Glutamatergic neuron (in vitro differentiated cells): ENCODE measurements around the gene CLCN1. TPM values are rescaled to one million over a fixed set of nuclear protein-coding genes. Genes with fewer than 3 reads are reported as not detected.

Experiments used
- DNase-seq: peaks from one replicate; pipeline ENCODE4 v3.0.0; 2022
- H3K27ac Mint-ChIP-seq: one replicate; pipeline ENCODE4 v1.8.0; 2020; ENCODE audit warnings: mild to moderate bottlenecking, mixed read lengths, inconsistent platforms; ENCODE audit not compliant: unreplicated experiment
- H3K27me3 Mint-ChIP-seq: one replicate; pipeline ENCODE4 v1.8.0; 2020; ENCODE audit warnings: mild to moderate bottlenecking, moderate library complexity, mixed read lengths, inconsistent platforms; ENCODE audit not compliant: unreplicated experiment
- H3K36me3 Mint-ChIP-seq: one replicate; pipeline ENCODE4 v1.8.0; 2020; ENCODE audit warnings: mild to moderate bottlenecking, mixed read lengths, inconsistent platforms; ENCODE audit not compliant: unreplicated experiment
- H3K4me1 Mint-ChIP-seq: one replicate; pipeline ENCODE4 v1.8.0; 2020; ENCODE audit warnings: mild to moderate bottlenecking, low read depth, mixed read lengths, inconsistent platforms; ENCODE audit not compliant: unreplicated experiment
- H3K4me3 Mint-ChIP-seq: one replicate; pipeline ENCODE4 v1.8.0; 2020; ENCODE audit warnings: mild to moderate bottlenecking, mixed read lengths, inconsistent platforms; ENCODE audit not compliant: unreplicated experiment
- H3K9me3 Mint-ChIP-seq: one replicate; pipeline ENCODE4 v1.8.0; 2020; ENCODE audit warnings: mild to moderate bottlenecking, moderate library complexity, mixed read lengths, inconsistent platforms; ENCODE audit not compliant: unreplicated experiment
- CTCF ChIP-seq: fragments of 200-600 bp; sonication (generic); IDR thresholded peaks from one replicate; pipeline ENCODE4 v1.5.0; 2021; ENCODE audit not compliant: partially characterized antibody, unreplicated experiment
- total RNA-seq: library from RNA; stranded (reverse); fragmentation: NEBNext Ultra II Directional; extraction: Animal tissue kit (Norgen Biotek cat#: 25700); gene quantifications from one replicate; pipeline ENCODE4 v1.2.1, GENCODE V29; 2021; ENCODE audit not compliant: unreplicated experiment

Gene CLCN1
- total RNA-seq, 1 donor from 2014 or later: 0.56 TPM

- no peaks in the 10 kb centered on the region for H3K4me1 Mint-ChIP-seq
- peaks cover 5% of the 10 kb centered on the region for H3K36me3 Mint-ChIP-seq
- H3K4me3 Mint-ChIP-seq: no peak overlapping the region
- peak; percentile 70 for TF ChIP-seq CTCF
- peak; percentile 84 for DNase-seq
- H3K27ac Mint-ChIP-seq: no peak overlapping the region
- peaks cover 6% of the 10 kb centered on the region for H3K9me3 Mint-ChIP-seq
- H3K27me3 Mint-ChIP-seq: no peaks in the 10 kb centered on the region
These were observed 10.4 kb upstream of the CLCN1 start for GRCh38 chr7:143305423-143306070.

GRCh38 chr7:143308632-143309031 lies 7.3 kb upstream of the CLCN1 start:
- Mint-ChIP-seq H3K36me3 (peaks cover 7% of the 10 kb centered on the region), H3K27me3 (no peaks in the 10 kb centered on the region), H3K9me3 (peaks cover 6% of the 10 kb centered on the region), H3K4me1 (no peaks in the 10 kb centered on the region), H3K4me3 (no peak overlapping the region), H3K27ac (no peak overlapping the region)
- DNase-seq: no peak
- TF ChIP-seq CTCF: no peak

GRCh38 chr7:143314127-143314526 lies 1.8 kb upstream of the CLCN1 start:
- Mint-ChIP-seq H3K27me3 (peaks cover 9% of the 10 kb centered on the region), H3K27ac (no peak overlapping the region), H3K9me3 (peaks cover 3% of the 10 kb centered on the region), H3K4me3 (no peak overlapping the region), H3K4me1 (peaks cover 15% of the 10 kb centered on the region), H3K36me3 (peaks cover 5% of the 10 kb centered on the region)
- DNase-seq: no peak
- no peak for TF ChIP-seq CTCF

GRCh38 chr7:143316492-143316891 lies 581 bp downstream of the CLCN1 start:
- Mint-ChIP-seq H3K9me3 (peaks cover 7% of the 10 kb centered on the region), H3K4me3 (no peak overlapping the region), H3K27ac (no peak overlapping the region), H3K4me1 (peaks cover 16% of the 10 kb centered on the region), H3K27me3 (peaks cover 9% of the 10 kb centered on the region), H3K36me3 (peaks cover 5% of the 10 kb centered on the region)
- no peak for TF ChIP-seq CTCF
- DNase-seq: no peak

- no peak for DNase-seq
These were observed 2.8 kb downstream of the CLCN1 start for GRCh38 chr7:143318661-143319060.

More at GRCh38 chr7:143318661-143319060, 2.8 kb downstream of the CLCN1 start:
- Mint-ChIP-seq H3K4me1 (peaks cover 32% of the 10 kb centered on the region), H3K9me3 (peaks cover 13% of the 10 kb centered on the region), H3K27ac (no peak overlapping the region), H3K36me3 (peaks cover 3% of the 10 kb centered on the region), H3K27me3 (peaks cover 11% of the 10 kb centered on the region), H3K4me3 (no peak overlapping the region)
- no peak for TF ChIP-seq CTCF
